Activated T-cell treated with anti-CD3 and anti-CD28 coated beads for 1 hour (primary cell): ENCODE data around the gene TAMM41.
"Not testable (repeated sequence)": the region's sequence is repeated elsewhere in the genome, so short reads cannot be mapped to it uniquely, and the experiment has no call there.

Experiments
- DNase-seq: peaks from one replicate; pipeline ENCODE4 v3.0.0-alpha.2; 2020; ENCODE audit warnings: low read depth

Gene TAMM41

GRCh38 chr3:11764931-11765363, 81.7 kb downstream of the TAMM41 start:
- no peak for DNase-seq

DNA sequence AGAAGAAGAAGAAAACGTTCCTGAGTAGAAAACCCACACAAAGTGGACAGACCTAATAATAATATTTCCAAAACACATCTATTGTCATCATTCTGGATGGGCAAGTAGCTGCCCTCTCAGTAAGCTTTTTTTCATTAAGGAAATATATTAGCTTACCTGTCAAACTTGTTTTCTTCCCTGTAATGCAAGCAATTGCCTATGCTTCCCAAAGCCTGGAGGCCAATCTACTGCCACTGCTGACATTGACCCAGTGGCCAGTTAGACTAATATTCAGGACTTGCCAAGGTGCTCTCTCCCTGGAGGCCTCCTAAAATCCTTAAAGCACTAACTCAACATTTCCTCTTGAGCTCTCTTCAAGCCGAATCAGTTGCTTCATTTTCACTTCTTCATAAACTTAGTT, 86.7 kb downstream of the TAMM41 start:
- no peak for DNase-seq

GRCh38 chr3:11757929-11758328, 88.8 kb downstream of the TAMM41 start:
- no peak for DNase-seq

DNA sequence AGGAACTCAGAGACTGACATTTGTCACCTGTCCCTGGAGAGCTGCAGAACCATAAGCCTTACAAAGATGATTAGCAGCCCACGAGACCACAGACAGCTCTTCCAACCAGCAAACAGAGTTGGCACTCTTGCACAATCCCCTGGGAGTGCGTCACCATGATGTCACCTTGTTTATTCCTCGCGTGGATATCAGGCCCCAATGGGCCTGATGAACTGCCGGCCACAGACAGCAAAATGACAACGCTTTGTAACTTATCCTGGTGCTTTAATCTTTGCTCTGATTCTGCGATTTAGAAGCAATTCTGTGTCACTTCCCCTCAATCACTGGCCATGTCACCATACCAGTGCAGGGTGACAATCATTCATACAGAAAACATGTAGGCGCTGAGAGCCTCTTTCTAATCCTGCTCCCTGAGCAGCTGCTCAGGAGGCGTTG, 89.2 kb downstream of the TAMM41 start:
- no peak for DNase-seq

DNA sequence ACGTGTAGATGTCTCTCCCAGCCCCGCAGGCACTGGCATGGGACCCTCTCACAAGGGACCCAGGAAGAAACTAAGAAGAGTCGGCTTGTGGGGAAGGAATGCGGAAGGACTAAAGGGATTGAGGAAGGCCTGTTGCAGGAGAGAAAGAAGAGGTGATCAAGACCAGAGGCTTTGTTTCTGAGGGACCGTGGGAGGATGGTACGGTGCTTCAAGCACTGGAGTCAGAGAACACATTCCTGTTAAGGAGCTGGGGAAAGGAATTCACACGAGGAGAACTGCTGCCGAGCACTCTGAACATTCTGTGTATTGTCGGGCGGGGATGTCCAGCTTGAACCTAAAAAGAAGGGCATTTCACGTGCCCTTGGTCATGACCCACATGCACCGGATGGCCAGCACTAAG, 91.4 kb downstream of the TAMM41 start:
- DNase-seq, result no peak

DNA sequence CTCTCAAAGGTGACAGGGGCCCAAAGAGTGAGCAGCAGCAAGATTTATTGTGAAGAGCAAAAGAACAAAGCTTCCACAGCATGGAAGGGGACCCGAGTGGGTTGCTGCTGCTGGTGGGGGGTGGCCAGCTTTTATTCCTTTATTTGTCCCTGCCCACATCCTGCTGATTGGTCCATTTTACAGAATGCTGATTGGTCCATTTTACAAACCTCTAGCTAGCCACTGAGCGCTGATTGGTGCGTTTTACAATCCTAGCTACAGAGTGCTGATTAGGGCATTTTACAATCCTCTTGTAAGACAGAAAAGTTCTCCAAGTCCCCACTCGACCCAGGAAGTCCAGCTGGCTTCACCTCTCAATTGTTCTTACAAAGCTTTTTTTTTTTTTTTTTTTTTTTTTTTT, 94.4 kb downstream of the TAMM41 start:
- DNase-seq, result not testable (repeated sequence)

DNA sequence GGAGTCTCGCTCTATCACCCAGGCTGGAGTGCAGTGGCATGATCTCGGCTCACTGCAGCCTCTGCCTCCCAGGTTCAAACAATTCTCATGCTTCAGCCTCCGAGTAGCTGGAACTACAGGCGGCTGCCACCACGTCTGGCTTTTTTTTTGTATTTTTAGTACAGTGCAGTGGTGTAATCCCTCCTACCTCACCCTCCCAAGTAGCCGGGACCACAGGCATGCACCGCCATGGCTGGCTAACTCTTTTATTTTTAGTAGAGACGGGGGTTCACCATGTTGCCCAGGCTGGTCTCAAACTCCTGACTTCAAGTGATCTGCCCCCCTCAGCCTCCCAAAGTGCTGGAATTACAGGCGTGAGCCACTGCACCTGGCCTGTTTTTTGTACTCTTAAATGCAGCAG, 98.4 kb downstream of the TAMM41 start:
- DNase-seq, result not testable (repeated sequence)
